GM06990 (cell line): ENCODE measurements around the gene NSL1.

Experiments used
- DNase-seq: peaks from one replicate; pipeline ENCODE4 v3.0.0-alpha.2; 2011; ENCODE audit not compliant: insufficient read length; ENCODE audit errors: extremely low read depth
- H3K27me3 ChIP-seq: replicated peaks from 2 replicates; pipeline ENCODE4 v1.6.0; 2011; ENCODE audit warnings: low read length; ENCODE audit not compliant: control insufficient read depth, insufficient read depth
- H3K36me3 ChIP-seq: 2 replicates; pipeline ENCODE4 v1.5.1; 2011; ENCODE audit warnings: low read length; ENCODE audit not compliant: control insufficient read depth, insufficient read depth
- H3K4me3 ChIP-seq: replicated peaks from 2 replicates; pipeline ENCODE4 v1.5.1; 2011; ENCODE audit warnings: low read depth, mild to moderate bottlenecking, control low read depth, low read length
- CTCF ChIP-seq: IDR thresholded peaks from 2 replicates; pipeline ENCODE4 v1.5.1; 2011; ENCODE audit warnings: low read length, control low read depth, mild to moderate bottlenecking, inconsistent platforms; ENCODE audit not compliant: insufficient read depth, poor library complexity, severe bottlenecking

NSL1 gene

GRCh38 chr1:212691561-212692071 is 100.0 kb downstream of the NSL1 start:
- no peak for TF ChIP-seq CTCF
- no peaks in the 10 kb centered on the region; the same call in 1 of the 2 replicates for H3K36me3 ChIP-seq
- no peak overlapping the region for H3K4me3 ChIP-seq
- DNase-seq: no peak
- H3K27me3 ChIP-seq: no peaks in the 10 kb centered on the region

- no peak overlapping the region for H3K4me3 ChIP-seq
- DNase-seq: no peak
- H3K27me3 ChIP-seq: no peaks in the 10 kb centered on the region
- no peak for TF ChIP-seq CTCF
- no peaks in the 10 kb centered on the region; the same call in 1 of the 2 replicates for H3K36me3 ChIP-seq
Observed at GRCh38 chr1:212690816-212691403, 100.7 kb downstream of the NSL1 start.

- Histone ChIP-seq H3K27me3 (no peaks in the 10 kb centered on the region), H3K36me3 (no peaks in the 10 kb centered on the region; the same call in 1 of the 2 replicates), H3K4me3 (no peak overlapping the region)
- TF ChIP-seq CTCF: no peak
- no peak for DNase-seq
Observed at GRCh38 chr1:212689758-212690529, 101.6 kb downstream of the NSL1 start.

- no peak overlapping the region for H3K4me3 ChIP-seq
- no peaks in the 10 kb centered on the region; the same call in 1 of the 2 replicates for H3K36me3 ChIP-seq
- TF ChIP-seq CTCF: no peak
- no peaks in the 10 kb centered on the region for H3K27me3 ChIP-seq
- no peak for DNase-seq
Observed at GRCh38 chr1:212689196-212689725, 102.3 kb downstream of the NSL1 start.

GRCh38 chr1:212688341-212689047 is 103.1 kb downstream of the NSL1 start:
- no peak for DNase-seq
- H3K4me3 ChIP-seq: no peak overlapping the region
- no peaks in the 10 kb centered on the region; the same call in 1 of the 2 replicates for H3K36me3 ChIP-seq
- no peaks in the 10 kb centered on the region for H3K27me3 ChIP-seq
- no peak for TF ChIP-seq CTCF
